DMS153 treated with DMSO at 0.1 percent for 48 hours (cell line): ENCODE results near the gene ZNF35.
A peak's percentile ranks its signal among the peaks of the same experiment; 100 is the strongest.
"Not testable (repeated sequence)": the region's sequence is repeated elsewhere in the genome, so short reads cannot be mapped to it uniquely, and the experiment has no call there.

Experiments
- DNase-seq: peaks from one replicate; lab custom pipeline; 2025; ENCODE audit not compliant: unreplicated experiment; lab: John Stamatoyannopoulos, UW

ZNF35 gene

GRCh38 chr3:44648564-44649229 lies at the start of gene ZNF35:
Gene ZNF35, plus strand, starts transcription at chr3:44648732. Its CDS starts 2,336 bp downstream, at chr3:44651068.
- DNase-seq: peak; percentile 24

GRCh38 chr3:44601749-44602148 lies 46.8 kb upstream of the ZNF35 start:
- no peak for DNase-seq

GRCh38 chr3:44612678-44613077 lies 35.9 kb upstream of the ZNF35 start:
- DNase-seq: no peak

- DNase-seq: peak; percentile 60
These were observed 23.6 kb upstream of the ZNF35 start, which contains the start of gene ZNF197 for GRCh38 chr3:44624749-44625480. Gene ZNF197, plus strand, starts transcription at chr3:44625036. Its CDS starts 4,119 bp downstream, at chr3:44629155.

GRCh38 chr3:44628716-44629115 lies 19.8 kb upstream of the ZNF35 start:
- DNase-seq: no peak

- no peak for DNase-seq
These were observed 16.3 kb upstream of the ZNF35 start for GRCh38 chr3:44632193-44632592.

- no peak for DNase-seq
These were observed 6.2 kb upstream of the ZNF35 start for GRCh38 chr3:44642337-44642736.

- no peak for DNase-seq
These were observed 5.5 kb upstream of the ZNF35 start for GRCh38 chr3:44643024-44643423.

GRCh38 chr3:44647771-44648170 lies 761 bp upstream of the ZNF35 start:
- DNase-seq: no peak

- no peak for DNase-seq
These were observed 1.2 kb downstream of the ZNF35 start for GRCh38 chr3:44649709-44650108.

- DNase-seq: no peak
These were observed 5.5 kb downstream of the ZNF35 start for GRCh38 chr3:44654039-44654438.

- no peak for DNase-seq
These were observed 10.5 kb downstream of the ZNF35 start for GRCh38 chr3:44659015-44659414.

- no peak for DNase-seq
These were observed 10.9 kb downstream of the ZNF35 start for GRCh38 chr3:44659434-44659833.

- DNase-seq: no peak
These were observed 12.7 kb downstream of the ZNF35 start for GRCh38 chr3:44661189-44661588.

GRCh38 chr3:44665173-44665572 lies 16.6 kb downstream of the ZNF35 start:
- DNase-seq: no peak

GRCh38 chr3:44666346-44666745 lies 17.8 kb downstream of the ZNF35 start:
- DNase-seq: no peak

GRCh38 chr3:44669760-44670159 lies 21.2 kb downstream of the ZNF35 start:
- no peak for DNase-seq

GRCh38 chr3:44673466-44673865 lies 24.9 kb downstream of the ZNF35 start:
- not testable (repeated sequence) for DNase-seq

GRCh38 chr3:44674211-44674610 lies 25.7 kb downstream of the ZNF35 start:
- DNase-seq: no peak

GRCh38 chr3:44678480-44679116 lies 30.1 kb downstream of the ZNF35 start:
- DNase-seq: no peak

GRCh38 chr3:44680921-44681455 lies 32.5 kb downstream of the ZNF35 start:
- no peak for DNase-seq
